ENCODE results near the gene ARL3.

Gene ARL3

GRCh38 chr10:102646610-102647442 lies 67.4 kb downstream of the ARL3 start:
- Histone ChIP-seq H3K27me3 (ENCODE audit: insufficient read depth, insufficient read length) (no peaks in the 10 kb centered on the region), H3K4me1 (ENCODE audit: insufficient read depth, insufficient read length) (peaks cover 24% of the 10 kb centered on the region), H3K4me3 (ENCODE audit: insufficient read length, low read depth) (peak overlapping the region; percentile 78), H3K36me3 (ENCODE audit: insufficient read depth, insufficient read length, low read length) (peaks cover 48% of the 10 kb centered on the region), H3K9me3 (ENCODE audit: insufficient read depth, low read length) (no peaks in the 10 kb centered on the region), H3K9ac (ENCODE audit: insufficient read length, low read depth) (no peak overlapping the region)
- no peak for DNase-seq (ENCODE audit: low read depth, low spot score)
- no peak for TF ChIP-seq ZNF274 (IDR thresholded peaks at IDR 0.05; ENCODE audit: low read depth, low read length)

- Histone ChIP-seq H3K36me3 (ENCODE audit: insufficient read depth, insufficient read length, low read length) (peaks cover 39% of the 10 kb centered on the region), H3K9me3 (ENCODE audit: insufficient read depth, low read length) (no peaks in the 10 kb centered on the region), H3K9ac (ENCODE audit: insufficient read length, low read depth) (peak overlapping the region; percentile 88), H3K4me3 (ENCODE audit: insufficient read length, low read depth) (peak overlapping the region; percentile 78), H3K27me3 (ENCODE audit: insufficient read depth, insufficient read length) (no peaks in the 10 kb centered on the region), H3K4me1 (ENCODE audit: insufficient read depth, insufficient read length) (peaks cover 18% of the 10 kb centered on the region)
- no peak for DNase-seq (ENCODE audit: low read depth, low spot score)
- TF ChIP-seq SUZ12 (IDR thresholded peaks at IDR 0.05; ENCODE audit: extremely low read depth, insufficient read depth, insufficient read length) (no peak), YY1 (IDR thresholded peaks at IDR 0.05; ENCODE audit: insufficient read depth, insufficient read length) (no peak)
Observed at GRCh38 chr10:102645741-102646609, 68.2 kb downstream of the ARL3 start.

GRCh38 chr10:102645388-102645740 lies 68.8 kb downstream of the ARL3 start:
- H3K9me3 ChIP-seq (ENCODE audit: insufficient read depth, low read length) = no peaks in the 10 kb centered on the region
- H3K4me3 ChIP-seq (ENCODE audit: insufficient read length, low read depth) = peak overlapping the region; percentile 78
- DNase-seq (ENCODE audit: low read depth, low spot score) = no peak
- peaks cover 33% of the 10 kb centered on the region for H3K36me3 ChIP-seq (ENCODE audit: insufficient read depth, insufficient read length, low read length)
- TF ChIP-seq SUZ12 (IDR thresholded peaks at IDR 0.05; ENCODE audit: extremely low read depth, insufficient read depth, insufficient read length) = no peak
- TF ChIP-seq ZNF274 (IDR thresholded peaks at IDR 0.05; ENCODE audit: low read depth, low read length) = no peak
- no peak for TF ChIP-seq YY1 (IDR thresholded peaks at IDR 0.05; ENCODE audit: insufficient read depth, insufficient read length)
- peak overlapping the region; percentile 88 for H3K9ac ChIP-seq (ENCODE audit: insufficient read length, low read depth)
- no peaks in the 10 kb centered on the region for H3K27me3 ChIP-seq (ENCODE audit: insufficient read depth, insufficient read length)
- peaks cover 13% of the 10 kb centered on the region for H3K4me1 ChIP-seq (ENCODE audit: insufficient read depth, insufficient read length)

- Histone ChIP-seq H3K9me3 (ENCODE audit: insufficient read depth, low read length) (no peaks in the 10 kb centered on the region), H3K27me3 (ENCODE audit: insufficient read depth, insufficient read length) (no peaks in the 10 kb centered on the region), H3K4me3 (ENCODE audit: insufficient read length, low read depth) (peak overlapping the region; percentile 78), H3K36me3 (ENCODE audit: insufficient read depth, insufficient read length, low read length) (peaks cover 33% of the 10 kb centered on the region), H3K4me1 (ENCODE audit: insufficient read depth, insufficient read length) (peaks cover 10% of the 10 kb centered on the region), H3K9ac (ENCODE audit: insufficient read length, low read depth) (peak overlapping the region; percentile 88)
- no peak for DNase-seq (ENCODE audit: low read depth, low spot score)
- TF ChIP-seq ZNF274 (IDR thresholded peaks at IDR 0.05; ENCODE audit: low read depth, low read length) = no peak
- TF ChIP-seq YY1 (IDR thresholded peaks at IDR 0.05; ENCODE audit: insufficient read depth, insufficient read length) = no peak
- no peak for TF ChIP-seq SUZ12 (IDR thresholded peaks at IDR 0.05; ENCODE audit: extremely low read depth, insufficient read depth, insufficient read length)
Observed at GRCh38 chr10:102644646-102645387, 69.4 kb downstream of the ARL3 start.

GRCh38 chr10:102644066-102644645 lies 70.0 kb downstream of the ARL3 start, which contains the start of gene TRIM8:
TSS of gene TRIM8 (plus strand) at chr10:102644479. CDS start at chr10:102644618, 139 bp downstream.
- peak within 1 kb of the TSS; percentile 88 for H3K9ac ChIP-seq (ENCODE audit: insufficient read length, low read depth)
- DNase-seq (ENCODE audit: low read depth, low spot score) = no peak
- H3K36me3 ChIP-seq (ENCODE audit: insufficient read depth, insufficient read length, low read length) = peaks cover 32% of the 10 kb centered on the region
- TF ChIP-seq SUZ12 (IDR thresholded peaks at IDR 0.05; ENCODE audit: extremely low read depth, insufficient read depth, insufficient read length) = no peak
- TF ChIP-seq ZNF274 (IDR thresholded peaks at IDR 0.05; ENCODE audit: low read depth, low read length) = no peak
- no peak for TF ChIP-seq YY1 (IDR thresholded peaks at IDR 0.05; ENCODE audit: insufficient read depth, insufficient read length)
- H3K9me3 ChIP-seq (ENCODE audit: insufficient read depth, low read length) = no peaks in the 10 kb centered on the region
- H3K4me1 ChIP-seq (ENCODE audit: insufficient read depth, insufficient read length) = peaks cover 7% of the 10 kb centered on the region
- H3K27me3 ChIP-seq (ENCODE audit: insufficient read depth, insufficient read length) = no peaks in the 10 kb centered on the region
- H3K4me3 ChIP-seq (ENCODE audit: insufficient read length, low read depth) = peak within 1 kb of the TSS; percentile 78

- TF ChIP-seq SUZ12 (IDR thresholded peaks at IDR 0.05; ENCODE audit: extremely low read depth, insufficient read depth, insufficient read length) = no peak
- no peak for TF ChIP-seq ZNF274 (IDR thresholded peaks at IDR 0.05; ENCODE audit: low read depth, low read length)
- TF ChIP-seq YY1 (IDR thresholded peaks at IDR 0.05; ENCODE audit: insufficient read depth, insufficient read length) = no peak
- H3K4me3 ChIP-seq (ENCODE audit: insufficient read length, low read depth) = peak overlapping the region; percentile 78
- H3K4me1 ChIP-seq (ENCODE audit: insufficient read depth, insufficient read length) = peaks cover 4% of the 10 kb centered on the region
- H3K27me3 ChIP-seq (ENCODE audit: insufficient read depth, insufficient read length) = no peaks in the 10 kb centered on the region
- H3K9ac ChIP-seq (ENCODE audit: insufficient read length, low read depth) = peak overlapping the region; percentile 88
- no peak for DNase-seq (ENCODE audit: low read depth, low spot score)
- H3K9me3 ChIP-seq (ENCODE audit: insufficient read depth, low read length) = no peaks in the 10 kb centered on the region
- H3K36me3 ChIP-seq (ENCODE audit: insufficient read depth, insufficient read length, low read length) = peaks cover 25% of the 10 kb centered on the region
Observed at GRCh38 chr10:102643336-102644065, 70.7 kb downstream of the ARL3 start.

Measured in NT2/D1 (cell line).